K562 (cell line): ENCODE measurements around the gene LIMD2. TPM values are rescaled to one million over a fixed set of nuclear protein-coding genes. Genes with fewer than 3 reads are reported as not detected.
A peak's percentile ranks its signal among the peaks of the same experiment; 100 is the strongest.

Experiments used
- ATAC-seq: fragments of 200-7000 bp; cut with Tn5 transposase; 3 replicates; pipeline ENCODE4 v1.9.1; 2020; ENCODE audit warnings: moderate library complexity
- BruUV-seq: library from RNA; stranded (reverse); fragments of 400-500 nt; replicated peaks from 2 replicates; lab custom pipeline; 2021; lab: Mats Ljungman, UMichigan
- CTCF ChIA-PET: fragments of 300-600 bp; formaldehyde crosslinking; extraction: SDS; loops from one replicate; lab custom pipeline; 2021; ENCODE audit warnings: low intra/inter-chr PET ratio; lab: Yijun Ruan, JAX
- POLR2A ChIA-PET: fragments of 300-600, 350-650 bp; sonication (Branson Sonifier 250); formaldehyde crosslinking; extraction: SDS; loops from one replicate; lab custom pipeline; 2021; ENCODE audit warnings: antibody characterized with exemption, inconsistent platforms; lab: Yijun Ruan, JAX
- DNase-seq, 4 experiments: peaks; one replicate each; pipeline versions ENCODE4 v3.0.0 to v3.0.0-alpha.2; 2011 to 2018; ENCODE audit warnings: low spot score in 3 of 4, mixed read lengths in 3 of 4; ENCODE audit errors: extremely low read depth in 1 of 4
- FAIRE-seq: peaks from 2 replicates; lab custom pipeline; 2011; peaks lifted over from hg19 to GRCh38; lab: Jason Lieb, UNC
- H2AFZ ChIP-seq: 2 replicates; pipeline ENCODE4 v1.6.0; 2011; ENCODE audit warnings: low read depth, low read length, control low read depth, inconsistent platforms
- H3K27ac ChIP-seq: fragments of 200-600 bp; 3 replicates; pipeline ENCODE4 v1.8.0; 2011; ENCODE audit warnings: low read depth, mild to moderate bottlenecking, control low read depth, inconsistent platforms, low read length, moderate library complexity, mixed read lengths; ENCODE audit errors: extremely low read depth
- H3K27me3 ChIP-seq, 2 experiments: fragments of 300-600 bp in 1 of 2; 2 replicates in 1 of 2; 3 replicates in 1 of 2; pipeline versions ENCODE4 v1.6.0 to v1.8.0; 2011; ENCODE audit warnings: inconsistent platforms in 2 of 2, low read length in 2 of 2, mild to moderate bottlenecking in 1 of 2, mixed read lengths in 1 of 2, moderate library complexity in 1 of 2; ENCODE audit not compliant: control insufficient read depth in 2 of 2, insufficient read depth in 2 of 2
- H3K36me3 ChIP-seq: fragments of 300-600 bp; 3 replicates; pipeline ENCODE4 v1.8.0; 2011; ENCODE audit warnings: mild to moderate bottlenecking, low read length, inconsistent platforms; ENCODE audit not compliant: control insufficient read depth, insufficient read depth
- H3K4me1 ChIP-seq, 2 experiments: fragments of 200-600 bp in 1 of 2; replicated peaks in 1 of 2; 2 replicates in 1 of 2; 3 replicates in 1 of 2; pipeline versions ENCODE4 v1.5.1 to v1.8.0; 2011; ENCODE audit warnings: inconsistent platforms in 2 of 2, low read length in 2 of 2, mild to moderate bottlenecking in 1 of 2, mixed read lengths in 1 of 2, moderate library complexity in 1 of 2; ENCODE audit not compliant: control insufficient read depth in 2 of 2, insufficient read depth in 2 of 2
- H3K4me2 ChIP-seq: 2 replicates; pipeline ENCODE4 v1.6.1; 2011; ENCODE audit warnings: low read length, control low read depth, inconsistent platforms, mixed read lengths; ENCODE audit not compliant: insufficient read depth
- H3K4me3 ChIP-seq: fragments of 200-600 bp; sonication (generic), shearing (Covaris generic); 2 replicates; pipeline ENCODE4 v1.5.1; 2016; ENCODE audit warnings: control low read depth, inconsistent platforms
- H3K79me2 ChIP-seq: fragments of 200-600 bp; 3 replicates; pipeline ENCODE4 v1.8.0; 2011; ENCODE audit warnings: low read length, inconsistent platforms; ENCODE audit not compliant: control insufficient read depth, insufficient read depth
- H3K9ac ChIP-seq, 2 experiments: 2 replicates each; pipeline versions ENCODE4 v1.6.0 to v1.6.1; 2011; ENCODE audit warnings: low read depth in 2 of 2, low read length in 2 of 2, control low read depth in 1 of 2, inconsistent platforms in 1 of 2, mild to moderate bottlenecking in 1 of 2, mixed read lengths in 1 of 2; ENCODE audit not compliant: insufficient read depth in 1 of 2
- H3K9me1 ChIP-seq: one replicate; pipeline ENCODE4 v1.6.0; 2011; ENCODE audit warnings: inconsistent platforms, mild to moderate bottlenecking, low read length, moderate library complexity; ENCODE audit not compliant: control insufficient read depth, insufficient read depth
- H3K9me3 ChIP-seq: replicated peaks from 2 replicates; pipeline ENCODE4 v1.5.1; 2011; ENCODE audit warnings: low read depth, low read length, inconsistent platforms; ENCODE audit not compliant: control insufficient read depth, insufficient read depth
- H4K20me1 ChIP-seq: replicated peaks from 2 replicates; pipeline ENCODE4 v1.6.1; 2011; ENCODE audit warnings: low read length, inconsistent platforms, mixed read lengths; ENCODE audit not compliant: control insufficient read depth, insufficient read depth
- POLR2G ChIP-seq: fragments of 200-400 bp; formaldehyde crosslinking; IDR thresholded peaks from 2 replicates; pipeline ENCODE4 v1.6.1; 2017; ENCODE audit warnings: low read depth, mild to moderate bottlenecking, antibody characterized with exemption, low read length, moderate library complexity
- PTBP1 ChIP-seq: fragments of 200-400 bp; formaldehyde crosslinking; IDR thresholded peaks from 2 replicates; pipeline ENCODE4 v1.6.1; 2017; ENCODE audit warnings: low read depth, low read length
- RHOXF2B ChIP-seq: fragments of 250-450 bp; sonication (Bioruptor Pico); conservative IDR thresholded peaks from 2 replicates; pipeline ENCODE4 v1.5.1; 2021
- WGBS: fragments of 100-300 bp; shearing (Covaris generic); methylation state at CpG from one replicate; pipeline ENCODE4 v1.1.6; 2016; ENCODE audit warnings: low coverage, mixed read lengths; ENCODE audit not compliant: insufficient coverage; ENCODE audit errors: missing lambda C conversion rate; 5-methylcytosine and 5-hydroxymethylcytosine counted together
- in situ Hi-C: fragments of 300-500 bp; cut with MboI; formaldehyde crosslinking; loops from 4 replicates; pipeline ENCODE4 v1.15.0; 2018; ENCODE audit warnings: inconsistent platforms, mixed read lengths
- intact Hi-C: fragments of 100-400 bp; cut with micrococcal nuclease; formaldehyde crosslinking; loops from 2 replicates; pipeline ENCODE4 v1.14.2; 2022
- polyA plus RNA-seq, 8 experiments: library from polyadenylated mRNA; depleted of rRNA in 4 of 8; stranded (reverse) in 5 of 8; unstranded in 3 of 8; fragments of >200 nt; fragmentation: Nextera tagmentation in 2 of 8; fragmentation: Illumina TruSeq in 1 of 8; extraction: Ambion mirVana in 2 of 8; extraction: Trizol in 1 of 8; gene quantifications; 2 replicates each; pipeline versions ENCODE4 v1.2.1 to v1.2.3, GENCODE V29; 2011 to 2014; ENCODE audit warnings: inconsistent platforms in 1 of 8, missing spikeins in 1 of 8
- total RNA-seq, 7 experiments: library from RNA; depleted of rRNA in 6 of 7; stranded (reverse); fragments of >200 nt in 6 of 7; fragmentation: Illumina TruSeq in 2 of 7; extraction: Trizol in 2 of 7; gene quantifications; 2 replicates each; pipeline versions ENCODE4 v1.2.1 to v1.2.3, GENCODE V29; 2011 to 2021; ENCODE audit warnings: low replicate concordance in 1 of 7
- TF ChIP-seq, protein P1 (sequence below), 3 experiments: IDR thresholded peaks in 2 of 3; conservative IDR thresholded peaks in 1 of 3; 2 replicates each; pipeline ENCODE4 v1.5.1; 2011 to 2012; ENCODE audit warnings: low read length in 3 of 3, mild to moderate bottlenecking in 3 of 3, control low read depth in 2 of 3, improper control_type of control experiment in 1 of 3, inconsistent platforms in 1 of 3, low read depth in 1 of 3, mixed read lengths in 1 of 3, moderate library complexity in 1 of 3; ENCODE audit not compliant: insufficient read depth in 2 of 3

Gene LIMD2
- total and polyA plus RNA-seq, 9 of the 15 experiments (the other 6 are each of a cell fraction or from before 2014, with no cell fraction given) = 0.07 to 11.2 (median 2.8) TPM

DNA sequence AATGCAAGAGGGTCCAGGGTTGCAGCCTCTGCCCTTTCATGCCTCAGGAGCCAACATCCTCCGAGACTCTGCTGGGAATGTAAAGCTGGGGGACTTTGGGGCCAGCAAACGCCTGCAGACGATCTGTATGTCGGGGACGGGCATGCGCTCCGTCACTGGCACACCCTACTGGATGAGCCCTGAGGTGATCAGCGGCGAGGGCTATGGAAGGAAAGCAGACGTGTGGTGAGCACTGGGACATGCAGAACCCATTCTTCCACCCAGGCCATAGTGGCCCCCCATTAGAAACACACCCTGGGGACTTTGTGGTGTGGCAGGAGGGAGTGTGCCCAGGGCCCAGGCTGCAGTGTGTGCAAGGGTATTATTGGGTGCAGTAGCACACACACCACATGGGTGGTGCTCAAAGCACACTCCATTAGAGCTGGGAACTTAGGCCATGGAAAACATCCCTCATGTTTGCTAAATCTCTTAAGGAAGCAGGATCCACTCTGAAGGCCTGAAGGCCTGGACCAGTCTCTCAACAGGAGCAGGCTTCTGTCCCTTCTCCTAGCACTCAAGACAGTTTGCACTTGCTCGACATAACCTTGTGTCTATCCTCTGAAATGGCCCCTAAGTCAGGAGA, 7.6 kb downstream of the LIMD2 start:
- ChIA-PET POLR2A (interaction anchor here (1.3 kb wide), 1 partner anchor 9 kb away, joined by 4 read pairs; no protein-coding TSS in a partner anchor), CTCF (no interaction called here)
- in situ Hi-C loops (no loop called here), intact Hi-C loops (loop anchor here (10.0 kb wide), 1 partner anchor 142 kb away; no protein-coding TSS in a partner anchor)
- Histone ChIP-seq H3K4me2 (no peak overlapping the region), H3K9me1 (peaks cover 3% of the 10 kb centered on the region), H4K20me1 (peaks cover 7% of the 10 kb centered on the region), H3K9ac (no peak overlapping the region), H2AFZ (no peak overlapping the region), H3K36me3 (peaks cover 33% of the 10 kb centered on the region; the same call in 2 of the 3 replicates), H3K9me3 (no peaks in the 10 kb centered on the region), H3K27ac (no peak overlapping the region), H3K4me1 (peaks cover 0 to 5% of the 10 kb centered on the region in 2 experiments; a peak in 2 of 5 replicates), H3K4me3 (no peak overlapping the region), H3K79me2 (no peaks in the 10 kb centered on the region), H3K27me3 (no peaks in the 10 kb centered on the region)
- 80% methylated on average over 11 of the region's 11 CpGs for WGBS
- DNase-seq (no peak), ATAC-seq (no peak), FAIRE-seq (no peak)
- no TSS peak for BruUV-seq
- TF ChIP-seq, protein P1, sequence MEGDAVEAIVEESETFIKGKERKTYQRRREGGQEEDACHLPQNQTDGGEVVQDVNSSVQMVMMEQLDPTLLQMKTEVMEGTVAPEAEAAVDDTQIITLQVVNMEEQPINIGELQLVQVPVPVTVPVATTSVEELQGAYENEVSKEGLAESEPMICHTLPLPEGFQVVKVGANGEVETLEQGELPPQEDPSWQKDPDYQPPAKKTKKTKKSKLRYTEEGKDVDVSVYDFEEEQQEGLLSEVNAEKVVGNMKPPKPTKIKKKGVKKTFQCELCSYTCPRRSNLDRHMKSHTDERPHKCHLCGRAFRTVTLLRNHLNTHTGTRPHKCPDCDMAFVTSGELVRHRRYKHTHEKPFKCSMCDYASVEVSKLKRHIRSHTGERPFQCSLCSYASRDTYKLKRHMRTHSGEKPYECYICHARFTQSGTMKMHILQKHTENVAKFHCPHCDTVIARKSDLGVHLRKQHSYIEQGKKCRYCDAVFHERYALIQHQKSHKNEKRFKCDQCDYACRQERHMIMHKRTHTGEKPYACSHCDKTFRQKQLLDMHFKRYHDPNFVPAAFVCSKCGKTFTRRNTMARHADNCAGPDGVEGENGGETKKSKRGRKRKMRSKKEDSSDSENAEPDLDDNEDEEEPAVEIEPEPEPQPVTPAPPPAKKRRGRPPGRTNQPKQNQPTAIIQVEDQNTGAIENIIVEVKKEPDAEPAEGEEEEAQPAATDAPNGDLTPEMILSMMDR (IDR thresholded peaks at IDR 0.05 in 2 of 3, conservative IDR thresholded peaks at IDR 0.05 in 1 of 3; ENCODE audit: insufficient read depth in 2 of 3, low read depth in 1 of 3, low read length in 3 of 3) = 0 out of 6 replicates have a peak, but pooled peaks of 1 of the 3 experiments have one; percentile 13
- TF ChIP-seq RHOXF2B (CRISPR knock-in tag) (no peak), PTBP1 (no peak), POLR2G (0 out of 2 replicates have a peak, but pooled peaks have one; percentile 16)
